ENCODE data around the gene SLC25A18. TPM values are rescaled to one million over a fixed set of nuclear protein-coding genes. Genes with fewer than 3 reads are reported as not detected.

SLC25A18 gene
- total and polyA plus RNA-seq, 10 of the 15 experiments (the other 5 are each of a cell fraction or from before 2014, with no cell fraction given): 0.03 to 0.09 TPM; not detected in 8

- no peak for TF ChIP-seq JUND (IDR thresholded peaks at IDR 0.05; ENCODE audit: low read depth, low read length)
Observed at GRCh38 chr22:17523925-17524324, 39.4 kb upstream of the SLC25A18 start (continued).

DNA sequence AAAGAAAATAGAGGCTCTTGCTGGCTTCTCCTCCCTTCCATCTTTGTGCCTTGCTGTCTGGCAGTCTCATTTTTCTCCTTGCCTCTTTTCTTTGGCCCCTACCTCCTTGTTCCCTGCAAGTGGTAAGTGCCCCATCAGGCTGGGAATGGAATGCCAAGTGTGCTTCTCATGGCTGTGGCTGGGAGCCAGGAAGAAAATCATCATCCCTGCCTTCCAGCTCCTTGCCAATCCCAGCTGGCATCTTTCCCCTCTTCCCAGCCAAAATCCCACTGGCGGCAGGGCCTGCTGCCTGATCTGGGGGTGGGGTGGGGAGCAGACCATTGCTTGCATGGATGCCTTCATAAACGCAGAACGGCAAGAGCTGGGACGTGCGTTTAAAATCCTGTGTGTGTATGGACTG, 27.0 kb upstream of the SLC25A18 start:
- no peak for FAIRE-seq
- H3K9me3 ChIP-seq (replicated peaks; ENCODE audit: control insufficient read depth, insufficient read depth, low read length): no peaks in the 10 kb centered on the region
- no peak overlapping the region for H3K9ac ChIP-seq (ENCODE audit: control insufficient read depth, insufficient read depth, low read length)
- H3K36me3 ChIP-seq (ENCODE audit: control insufficient read depth in 2 of 2, insufficient read depth in 2 of 2, low read length in 1 of 2): no peaks in the 10 kb centered on the region
- H3K4me1 ChIP-seq (ENCODE audit: control insufficient read depth, insufficient read depth, low read length): no peaks in the 10 kb centered on the region
- ChIA-PET SMC1A (ENCODE audit: uncharacterized antibody, unreplicated experiment) (interaction anchor here (1.6 kb wide), 1 partner anchor 11 kb away, joined by 3 read pairs; no protein-coding TSS in a partner anchor), POLR2A (no interaction called here), RAD21 (ENCODE audit: unreplicated experiment) (no interaction called here), CTCF (interaction anchor here (1.2 to 1.3 kb wide), 2 partner anchors 22 to 267 kb away, joined by 3 to 5 read pairs; no protein-coding TSS in a partner anchor)
- TF ChIP-seq RCOR1 (conservative IDR thresholded peaks at IDR 0.05; ENCODE audit: low read depth, low read length) (no peak), IKZF2 (IDR thresholded peaks at IDR 0.05) (no peak), BACH1 (IDR thresholded peaks at IDR 0.05; ENCODE audit: borderline replicate concordance) (no peak), E2F4 (IDR thresholded peaks at IDR 0.05; ENCODE audit: low read depth, low read length) (no peak), SREBF2 (IDR thresholded peaks at IDR 0.05; ENCODE audit: low read length) (no peak), CEBPZ (IDR thresholded peaks at IDR 0.05; ENCODE audit: low read depth, low read length) (no peak), SUPT20H (IDR thresholded peaks at IDR 0.05; ENCODE audit: borderline replicate concordance, control insufficient read depth, low read depth, low read length) (no peak), RFX5 (IDR thresholded peaks at IDR 0.05; ENCODE audit: low read depth, low read length) (no peak), RAD51 (IDR thresholded peaks at IDR 0.05) (no peak), DPF2 (IDR thresholded peaks at IDR 0.05) (no peak), STAT1 (conservative IDR thresholded peaks at IDR 0.05) (no peak), JUNB (IDR thresholded peaks at IDR 0.05) (no peak), POLR2A (IDR thresholded peaks at IDR 0.05; ENCODE audit: low read depth, low read length) (no peak), KLF5 (IDR thresholded peaks at IDR 0.05; ENCODE audit: partially characterized antibody) (no peak), KDM1A (IDR thresholded peaks at IDR 0.05; ENCODE audit: borderline replicate concordance) (no peak), ZBED1 (IDR thresholded peaks at IDR 0.05; ENCODE audit: borderline replicate concordance) (no peak)
- TF ChIP-seq, protein P1, sequence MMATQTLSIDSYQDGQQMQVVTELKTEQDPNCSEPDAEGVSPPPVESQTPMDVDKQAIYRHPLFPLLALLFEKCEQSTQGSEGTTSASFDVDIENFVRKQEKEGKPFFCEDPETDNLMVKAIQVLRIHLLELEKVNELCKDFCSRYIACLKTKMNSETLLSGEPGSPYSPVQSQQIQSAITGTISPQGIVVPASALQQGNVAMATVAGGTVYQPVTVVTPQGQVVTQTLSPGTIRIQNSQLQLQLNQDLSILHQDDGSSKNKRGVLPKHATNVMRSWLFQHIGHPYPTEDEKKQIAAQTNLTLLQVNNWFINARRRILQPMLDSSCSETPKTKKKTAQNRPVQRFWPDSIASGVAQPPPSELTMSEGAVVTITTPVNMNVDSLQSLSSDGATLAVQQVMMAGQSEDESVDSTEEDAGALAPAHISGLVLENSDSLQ (IDR thresholded peaks at IDR 0.05): no peak
- no peak for ATAC-seq
- intact Hi-C loops (cut with micrococcal nuclease; ENCODE audit: unreplicated experiment) (no loop called here), in situ Hi-C loops (cut with MboI) (no loop called here)
- no peaks in the 10 kb centered on the region for H3K79me2 ChIP-seq (ENCODE audit: control insufficient read depth, insufficient read depth, low read length)
- no TSS peak for BruUV-seq (replicated peaks)
- no peaks in the 10 kb centered on the region for H4K20me1 ChIP-seq (ENCODE audit: control insufficient read depth, insufficient read depth)
- no peak overlapping the region for H2AFZ ChIP-seq (ENCODE audit: control insufficient read depth, low read depth, low read length)
- H3K27ac ChIP-seq (ENCODE audit: control insufficient read depth, insufficient read depth): no peak overlapping the region
- no peak for DNase-seq (ENCODE audit: low read depth, low spot score)
- 42% methylated on average over 5 of the region's 5 CpGs for WGBS (ENCODE audit: insufficient coverage, insufficient replicate concordance, low lambda C conversion rate, missing lambda C conversion rate)
- H3K4me2 ChIP-seq (ENCODE audit: control insufficient read depth, insufficient read depth): no peak overlapping the region
- H3K4me3 ChIP-seq: no peak overlapping the region
- H3K27me3 ChIP-seq (replicated peaks in 1 of 2; ENCODE audit: control insufficient read depth in 2 of 2, insufficient read depth in 2 of 2, low read length in 1 of 2): no peaks in the 10 kb centered on the region; a peak in 1 of 4 replicates
